Esophagus muscularis mucosa (tissue), 4 donors: Measurements from ENCODE around the gene PTPRN2. TPM values are rescaled to one million over a fixed set of nuclear protein-coding genes. Genes with fewer than 3 reads are reported as not detected.

Source experiments
- DNase-seq: peaks from one replicate; pipeline ENCODE4 v3.0.0-alpha.2; 2017; ENCODE audit errors: extremely low spot score
- H3K27ac ChIP-seq, 4 donors: fragments of 200-600 bp; sonication (generic); replicated peaks in 1 of 4; 1 replicate in 3 of 4; 2 replicates in 1 of 4; pipeline ENCODE4 v1.5.1; 2016 to 2019; ENCODE audit warnings: mild to moderate bottlenecking in 1 of 4
- H3K27me3 ChIP-seq, 4 donors: fragments of 200-600 bp; sonication (generic); one replicate each; pipeline versions ENCODE4 v1.5.1 to v1.6.0; 2016 to 2019
- H3K36me3 ChIP-seq, 4 donors: fragments of 200-600 bp; sonication (generic); one replicate each; pipeline ENCODE4 v1.5.1; 2016 to 2019
- H3K4me1 ChIP-seq, 4 donors: fragments of 200-600 bp; sonication (generic); one replicate each; pipeline ENCODE4 v1.5.1; 2016 to 2019
- H3K4me3 ChIP-seq, 4 donors: fragments of 200-600 bp; sonication (generic); 1 replicate in 2 of 4; 2 replicates in 2 of 4; pipeline ENCODE4 v1.5.1; 2016 to 2019; ENCODE audit warnings: mild to moderate bottlenecking in 4 of 4, moderate library complexity in 1 of 4
- H3K9me3 ChIP-seq, 4 donors: fragments of 200-600 bp; sonication (generic); 1 replicate in 3 of 4; 2 replicates in 1 of 4; pipeline ENCODE4 v1.5.1; 2016 to 2019
- CTCF ChIP-seq, 3 experiments: fragments of 200-600 bp in 2 of 3; fragments of 450-650 bp in 1 of 3; sonication (generic) in 2 of 3; IDR thresholded peaks; one replicate each; pipeline ENCODE4 v1.5.1; 2017 to 2019; ENCODE audit warnings: antibody characterized with exemption in 3 of 3, mild to moderate bottlenecking in 2 of 3, moderate library complexity in 1 of 3
- EP300 ChIP-seq: sonication (generic); formaldehyde crosslinking; IDR thresholded peaks from one replicate; pipeline ENCODE4 v1.6.1; 2017; ENCODE audit warnings: antibody characterized with exemption
- POLR2A ChIP-seq: fragments of 450-650 bp; IDR thresholded peaks from one replicate; pipeline ENCODE4 v1.6.1; 2017; ENCODE audit warnings: antibody characterized with exemption, moderate library complexity, mild to moderate bottlenecking, low read depth
- POLR2AphosphoS5 ChIP-seq, 2 donors: sonication (generic); formaldehyde crosslinking; IDR thresholded peaks; one replicate each; pipeline ENCODE4 v1.6.1; 2017; ENCODE audit warnings: antibody characterized with exemption in 2 of 2
- WGBS: methylation state at CpG from one replicate; pipeline ENCODE4 v1.1.5; 2018; 5-methylcytosine and 5-hydroxymethylcytosine counted together
- intact Hi-C: fragments of 100-400 bp; cut with DNase I; formaldehyde crosslinking; loops from one replicate; pipeline ENCODE4 v1.15.1; 2023
- total RNA-seq, 4 donors: library from RNA; depleted of rRNA; stranded (reverse); fragments of >200 nt; gene quantifications; one replicate each; pipeline versions ENCODE4 v1.1.0 to v1.2.1, GENCODE V29; 2016

PTPRN2 gene
- total RNA-seq, 4 donors from 2014 or later, result 2.1 to 3.1 (median 3.1) TPM

GRCh38 chr7:157930441-157930840, 657.2 kb downstream of the PTPRN2 start:
- no peak for TF ChIP-seq POLR2AphosphoS5 (IDR thresholded peaks at IDR 0.05)
- TF ChIP-seq POLR2A, result no peak
- no peak for TF ChIP-seq EP300
- no peak for TF ChIP-seq CTCF (IDR thresholded peaks at IDR 0.05)
- Histone ChIP-seq H3K27me3 (peaks cover 0 to 21% (median 0%) of the 10 kb centered on the region in 4 donors), H3K4me1 (no peaks in the 10 kb centered on the region), H3K9me3 (no peaks in the 10 kb centered on the region), H3K36me3 (no peaks in the 10 kb centered on the region), H3K4me3 (no peak overlapping the region), H3K27ac (no peak overlapping the region)
- intact Hi-C loops, result no loop called here
- DNase-seq, result no peak
- 47% methylated on average over 6 of the region's 6 CpGs for WGBS

GRCh38 chr7:157929671-157930070, 658.0 kb downstream of the PTPRN2 start:
- TF ChIP-seq POLR2A (no peak), POLR2AphosphoS5 (IDR thresholded peaks at IDR 0.05) (no peak), CTCF (IDR thresholded peaks at IDR 0.05) (no peak), EP300 (no peak)
- Histone ChIP-seq H3K36me3 (no peaks in the 10 kb centered on the region), H3K9me3 (no peaks in the 10 kb centered on the region), H3K27me3 (peaks cover 0 to 21% (median 0%) of the 10 kb centered on the region in 4 donors), H3K4me1 (no peaks in the 10 kb centered on the region), H3K27ac (no peak overlapping the region), H3K4me3 (no peak overlapping the region)
- DNase-seq, result no peak
- WGBS, result 93% methylated on average over 16 of the region's 16 CpGs
- intact Hi-C loops, result no loop called here

- no peak for DNase-seq
- intact Hi-C loops, result no loop called here
- Histone ChIP-seq H3K36me3 (no peaks in the 10 kb centered on the region), H3K4me3 (no peak overlapping the region), H3K27ac (no peak overlapping the region), H3K27me3 (peaks cover 0 to 21% (median 0%) of the 10 kb centered on the region in 4 donors), H3K4me1 (no peaks in the 10 kb centered on the region), H3K9me3 (no peaks in the 10 kb centered on the region)
- 75% methylated on average over 14 of the region's 14 CpGs for WGBS
- TF ChIP-seq POLR2A (no peak), CTCF (IDR thresholded peaks at IDR 0.05) (no peak), POLR2AphosphoS5 (IDR thresholded peaks at IDR 0.05) (no peak), EP300 (no peak)
Measured at GRCh38 chr7:157928808-157929425, 658.7 kb downstream of the PTPRN2 start.

GRCh38 chr7:157928171-157928794, 659.3 kb downstream of the PTPRN2 start:
- no peak for DNase-seq
- Histone ChIP-seq H3K4me3 (no peak overlapping the region), H3K4me1 (no peaks in the 10 kb centered on the region), H3K9me3 (no peaks in the 10 kb centered on the region), H3K27ac (no peak overlapping the region), H3K27me3 (peaks cover 0 to 21% (median 0%) of the 10 kb centered on the region in 4 donors), H3K36me3 (no peaks in the 10 kb centered on the region)
- WGBS, result 88% methylated on average over 9 of the region's 12 CpGs
- no peak for TF ChIP-seq POLR2AphosphoS5 (IDR thresholded peaks at IDR 0.05)
- TF ChIP-seq CTCF (IDR thresholded peaks at IDR 0.05), result no peak
- TF ChIP-seq POLR2A, result no peak
- TF ChIP-seq EP300, result no peak
- intact Hi-C loops, result no loop called here
